Karpas-422 (cell line): ENCODE data around the gene TMEM91. TPM values are rescaled to one million over a fixed set of nuclear protein-coding genes. Genes with fewer than 3 reads are reported as not detected.

Source experiments
- DNase-seq: peaks from one replicate; pipeline ENCODE4 v3.0.0-alpha.2; 2015
- H2AFZ ChIP-seq: fragments of 200-600 bp; sonication (generic); 2 replicates; pipeline ENCODE4 v1.6.1; 2014; ENCODE audit warnings: antibody characterized with exemption, low read length, mixed read lengths
- H3K27ac ChIP-seq: fragments of 200-600 bp; sonication (generic); 2 replicates; pipeline ENCODE4 v1.5.1; 2014; ENCODE audit warnings: mild to moderate bottlenecking, low read length, moderate library complexity
- H3K27me3 ChIP-seq: fragments of 200-600 bp; sonication (generic); 2 replicates; pipeline ENCODE4 v1.6.1; 2014; ENCODE audit warnings: low read length, mixed read lengths
- H3K36me3 ChIP-seq: fragments of 200-600 bp; sonication (generic); 2 replicates; pipeline ENCODE4 v1.6.1; 2014; ENCODE audit warnings: low read length, mixed read lengths; ENCODE audit not compliant: insufficient read depth
- H3K4me1 ChIP-seq: fragments of 200-600 bp; sonication (generic); 2 replicates; pipeline ENCODE4 v1.6.1; 2014; ENCODE audit warnings: mild to moderate bottlenecking, low read length, mixed read lengths
- H3K4me2 ChIP-seq: fragments of 200-600 bp; sonication (generic); 2 replicates; pipeline ENCODE4 v1.6.1; 2014; ENCODE audit warnings: low read length, low read depth, mild to moderate bottlenecking; ENCODE audit not compliant: poor library complexity, severe bottlenecking
- H3K4me3 ChIP-seq: fragments of 200-600 bp; sonication (generic); 2 replicates; pipeline ENCODE4 v1.5.1; 2014; ENCODE audit warnings: mild to moderate bottlenecking, antibody characterized with exemption, low read length, mixed read lengths
- H3K79me2 ChIP-seq: fragments of 200-600 bp; sonication (generic); 2 replicates; pipeline ENCODE4 v1.6.1; 2014; ENCODE audit warnings: mild to moderate bottlenecking, low read length, mixed read lengths
- H3K9ac ChIP-seq: fragments of 200-600 bp; sonication (generic); 2 replicates; pipeline ENCODE4 v1.6.0; 2014; ENCODE audit warnings: low read length
- H3K9me2 ChIP-seq: fragments of 200-600 bp; sonication (generic), shearing (Covaris generic); replicated peaks from 2 replicates; pipeline ENCODE4 v1.6.0; 2014; ENCODE audit warnings: mild to moderate bottlenecking, low read length, moderate library complexity; ENCODE audit not compliant: insufficient read depth
- H3K9me3 ChIP-seq: fragments of 300-700, 200-600 bp; sonication (generic); 2 replicates; pipeline ENCODE4 v1.6.1; 2014; ENCODE audit warnings: low read length, mixed read lengths
- H4K20me1 ChIP-seq: fragments of 200-600 bp; sonication (generic); 2 replicates; pipeline ENCODE4 v1.6.1; 2014; ENCODE audit warnings: mild to moderate bottlenecking, antibody characterized with exemption, low read length, low read depth; ENCODE audit not compliant: insufficient read depth
- total RNA-seq: library from RNA; depleted of rRNA; stranded (reverse); fragments of >200 nt; shearing (Covaris generic); gene quantifications from 2 replicates; pipeline ENCODE4 v1.2.3, GENCODE V29; 2014; ENCODE audit warnings: low replicate concordance

The TMEM91 gene
- total RNA-seq, 1 experiment from 2014 or later: 1.3 TPM

DNA sequence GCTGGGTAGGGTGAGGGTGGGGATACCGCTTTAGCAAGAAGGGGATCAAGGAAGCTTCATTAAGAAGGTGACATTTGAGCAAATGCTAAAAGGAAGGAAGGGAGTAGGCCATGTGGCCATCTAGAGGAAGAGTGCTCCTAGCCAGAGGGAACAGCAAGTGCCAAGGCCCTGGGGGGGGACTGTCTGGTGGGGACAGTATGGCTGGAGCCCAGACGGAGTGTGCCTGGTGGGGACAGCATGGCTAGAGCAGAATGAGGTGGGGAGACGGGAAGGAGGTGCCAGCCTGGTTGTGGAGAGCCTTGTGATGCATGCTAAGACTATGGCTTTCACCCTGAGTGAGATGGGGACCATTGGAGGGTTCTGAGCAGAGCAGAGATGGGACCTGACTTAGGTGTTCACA lies 20.5 kb upstream of the TMEM91 start:
- peaks cover 17% of the 10 kb centered on the region for H3K4me1 ChIP-seq
- H3K36me3 ChIP-seq: 0 out of 2 replicates have a peak, but pooled peaks cover under 1% of the 10 kb centered on the region
- no peak overlapping the region for H3K4me3 ChIP-seq
- no peaks in the 10 kb centered on the region for H3K27me3 ChIP-seq
- peaks cover 9% of the 10 kb centered on the region for H4K20me1 ChIP-seq
- H2AFZ ChIP-seq: no peak overlapping the region
- H3K4me2 ChIP-seq: no peak overlapping the region
- no peak for DNase-seq
- H3K27ac ChIP-seq: no peak overlapping the region
- no peaks in the 10 kb centered on the region for H3K9me3 ChIP-seq
- no peaks in the 10 kb centered on the region for H3K9me2 ChIP-seq
- no peak overlapping the region for H3K9ac ChIP-seq
- peaks cover 35% of the 10 kb centered on the region for H3K79me2 ChIP-seq

DNA sequence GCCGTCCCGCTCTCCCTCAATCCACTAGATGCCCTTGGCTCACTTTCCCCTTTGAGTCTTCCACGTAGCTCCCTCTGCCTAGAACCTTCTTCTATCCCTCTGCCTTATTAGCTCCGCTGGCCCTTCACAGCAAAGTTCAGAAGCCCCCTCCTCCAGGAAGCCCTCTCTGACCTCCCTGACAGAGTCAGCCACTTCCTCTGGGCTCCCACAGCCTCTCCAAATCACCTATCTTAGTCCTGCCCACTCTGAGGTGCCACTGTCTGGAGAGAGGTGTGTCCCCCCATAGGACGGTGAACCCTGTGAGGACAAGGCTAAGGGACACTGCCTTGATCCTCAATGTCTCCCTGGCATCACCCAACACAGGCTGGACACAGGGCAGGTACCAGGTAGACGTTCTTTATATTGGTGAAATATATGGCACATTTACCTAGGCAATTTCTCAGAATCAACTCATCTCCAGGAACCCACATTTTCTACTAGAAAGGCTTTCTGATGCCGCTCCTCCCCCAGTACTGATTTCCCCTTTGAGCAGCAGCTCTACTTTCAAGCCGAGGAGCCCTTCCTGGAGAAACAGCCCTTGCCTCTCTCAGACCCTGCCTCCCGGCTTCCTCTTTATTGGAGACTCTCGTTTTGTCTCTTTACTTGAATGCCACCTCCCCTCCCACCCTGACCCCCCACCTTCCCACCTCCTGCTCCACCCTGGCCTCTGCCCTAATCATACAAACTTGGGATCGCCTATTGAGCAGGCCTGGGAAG lies 19.2 kb upstream of the TMEM91 start:
- peaks cover 8% of the 10 kb centered on the region for H3K4me1 ChIP-seq
- H3K9me2 ChIP-seq: no peaks in the 10 kb centered on the region
- H4K20me1 ChIP-seq: peaks cover 4% of the 10 kb centered on the region; the same call in 1 of the 2 replicates
- no peaks in the 10 kb centered on the region for H3K9me3 ChIP-seq
- DNase-seq: no peak
- H3K36me3 ChIP-seq: no peaks in the 10 kb centered on the region
- H3K27me3 ChIP-seq: no peaks in the 10 kb centered on the region
- H3K9ac ChIP-seq: no peak overlapping the region
- no peak overlapping the region for H3K4me3 ChIP-seq
- H3K27ac ChIP-seq: no peak overlapping the region
- no peak overlapping the region for H3K4me2 ChIP-seq
- H3K79me2 ChIP-seq: peaks cover 22% of the 10 kb centered on the region
- H2AFZ ChIP-seq: no peak overlapping the region

DNA sequence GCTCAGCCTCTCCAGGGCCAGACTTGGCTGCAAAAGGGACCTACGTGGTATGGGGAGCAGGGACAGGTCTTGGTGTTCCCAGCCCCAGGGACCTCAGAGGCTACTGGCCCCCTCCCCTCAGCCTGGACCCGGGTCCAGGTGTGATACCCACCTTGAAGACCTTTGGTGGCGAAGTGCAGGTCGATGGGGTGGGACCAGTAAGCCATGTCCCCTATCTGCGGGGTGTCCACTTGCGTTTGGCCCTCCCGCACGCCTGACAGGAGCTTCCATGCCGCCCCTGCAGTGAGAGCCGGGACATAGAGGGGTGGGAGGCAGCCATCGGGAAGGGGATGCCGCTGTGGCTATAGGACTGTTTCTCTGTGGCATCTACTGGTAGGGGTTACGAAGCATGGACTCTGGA lies 18.6 kb upstream of the TMEM91 start:
- no peaks in the 10 kb centered on the region for H3K9me3 ChIP-seq
- no peak overlapping the region for H3K4me3 ChIP-seq
- no peak overlapping the region for H3K4me2 ChIP-seq
- no peak overlapping the region for H3K9ac ChIP-seq
- H3K27me3 ChIP-seq: no peaks in the 10 kb centered on the region
- 0 out of 2 replicates have a peak, but pooled peaks cover 3% of the 10 kb centered on the region for H4K20me1 ChIP-seq
- DNase-seq: no peak
- H3K27ac ChIP-seq: no peak overlapping the region
- H3K36me3 ChIP-seq: no peaks in the 10 kb centered on the region
- no peaks in the 10 kb centered on the region for H3K9me2 ChIP-seq
- H3K4me1 ChIP-seq: peaks cover 10% of the 10 kb centered on the region
- peaks cover 16% of the 10 kb centered on the region for H3K79me2 ChIP-seq
- no peak overlapping the region for H2AFZ ChIP-seq

DNA sequence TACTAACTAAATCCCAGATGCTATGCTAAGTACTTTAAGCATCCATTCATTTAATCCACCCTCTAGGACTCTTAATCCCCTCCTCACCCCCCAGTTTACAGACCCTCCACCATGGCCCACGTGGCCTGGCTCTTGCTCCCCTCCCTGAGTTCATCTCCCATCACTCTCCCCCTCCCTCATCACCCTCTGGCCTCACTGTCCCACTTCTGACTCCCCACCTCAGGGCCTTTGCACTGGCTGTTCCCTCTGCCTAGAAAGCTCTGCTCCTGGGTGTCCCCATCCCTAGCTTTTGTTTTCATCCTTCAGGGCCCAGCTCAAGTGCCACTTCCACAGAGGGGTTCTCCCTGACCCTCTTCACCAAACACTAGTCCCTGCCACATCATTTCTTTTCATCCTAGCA lies 16.6 kb upstream of the TMEM91 start:
- Histone ChIP-seq H3K4me3 (no peak overlapping the region), H3K27me3 (no peaks in the 10 kb centered on the region), H3K79me2 (peaks cover 12% of the 10 kb centered on the region), H3K36me3 (no peaks in the 10 kb centered on the region), H3K9ac (no peak overlapping the region), H3K27ac (no peak overlapping the region), H3K4me2 (no peak overlapping the region), H3K4me1 (peaks cover 15% of the 10 kb centered on the region), H3K9me2 (no peaks in the 10 kb centered on the region), H2AFZ (no peak overlapping the region), H3K9me3 (no peaks in the 10 kb centered on the region), H4K20me1 (no peaks in the 10 kb centered on the region)
- no peak for DNase-seq

DNA sequence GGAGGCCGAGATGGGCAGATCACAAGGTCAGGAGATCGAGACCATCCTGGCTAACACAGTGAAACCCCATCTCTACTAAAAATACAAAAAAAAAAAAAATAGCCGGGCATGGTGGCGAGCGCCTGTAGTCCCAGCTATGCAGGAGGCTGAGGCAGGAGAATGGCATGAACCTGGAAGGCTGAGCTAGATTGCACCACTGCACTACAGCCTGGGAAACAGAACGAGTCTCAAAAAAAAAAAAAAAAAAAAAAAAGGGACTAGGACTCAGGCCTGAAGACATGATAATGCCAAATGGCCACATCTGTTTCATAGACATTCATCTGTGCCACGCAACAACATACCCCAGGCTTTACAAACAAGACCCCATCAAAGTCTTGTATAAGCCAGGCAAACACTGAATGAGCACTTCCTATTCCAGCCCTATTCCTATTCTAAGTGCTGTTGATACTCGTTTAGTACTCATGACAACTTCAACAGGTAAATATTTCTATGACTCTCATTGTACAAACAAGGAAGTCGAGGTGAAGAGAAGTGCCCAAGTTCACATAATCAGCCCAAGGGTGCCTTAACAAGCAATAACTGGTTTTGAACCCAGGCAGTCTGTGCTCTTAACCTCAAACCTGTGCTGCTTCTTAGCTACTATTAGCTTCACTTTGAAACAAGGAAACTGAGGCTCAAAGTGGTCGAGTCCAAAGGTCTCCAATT lies 14.0 kb upstream of the TMEM91 start:
- Histone ChIP-seq H3K4me3 (no peak overlapping the region), H3K4me1 (peaks cover 18% of the 10 kb centered on the region), H3K27me3 (no peaks in the 10 kb centered on the region), H2AFZ (no peak overlapping the region), H4K20me1 (no peaks in the 10 kb centered on the region), H3K9ac (no peak overlapping the region), H3K9me3 (no peaks in the 10 kb centered on the region), H3K9me2 (no peaks in the 10 kb centered on the region), H3K79me2 (peaks cover 28% of the 10 kb centered on the region), H3K36me3 (no peaks in the 10 kb centered on the region), H3K4me2 (peak overlapping the region; percentile 6), H3K27ac (no peak overlapping the region)
- no peak for DNase-seq

DNA sequence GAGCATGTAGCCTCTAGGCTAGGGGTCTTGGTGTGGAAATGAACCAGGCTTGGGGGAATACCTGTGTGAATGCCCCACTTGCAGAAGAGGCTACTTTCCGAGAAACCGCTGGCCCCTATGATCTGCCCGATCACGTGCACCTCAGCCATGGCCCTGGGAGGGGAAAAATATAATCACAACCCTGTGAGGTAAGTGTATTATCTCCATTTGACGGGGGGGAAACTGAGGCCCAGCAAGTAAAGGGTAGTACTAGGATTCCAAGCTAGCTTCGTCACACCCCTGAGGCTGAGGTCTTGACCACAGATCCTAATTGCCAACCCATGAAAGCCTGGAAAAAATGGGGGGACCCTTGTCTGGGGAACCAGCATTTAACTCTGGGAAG lies 13.0 kb upstream of the TMEM91 start:
- H3K9me3 ChIP-seq: no peaks in the 10 kb centered on the region
- no peaks in the 10 kb centered on the region for H3K36me3 ChIP-seq
- H3K9me2 ChIP-seq: no peaks in the 10 kb centered on the region
- H2AFZ ChIP-seq: peak overlapping the region; percentile 60; the same call in 1 of the 2 replicates
- no peaks in the 10 kb centered on the region for H3K27me3 ChIP-seq
- H3K4me2 ChIP-seq: peak overlapping the region; percentile 94
- no peak for DNase-seq
- H4K20me1 ChIP-seq: no peaks in the 10 kb centered on the region
- peak overlapping the region; percentile 92 for H3K4me3 ChIP-seq
- peaks cover 32% of the 10 kb centered on the region for H3K79me2 ChIP-seq
- H3K9ac ChIP-seq: peak overlapping the region; percentile 90
- peak overlapping the region; percentile 89; the same call in 1 of the 2 replicates for H3K27ac ChIP-seq
- H3K4me1 ChIP-seq: peaks cover 24% of the 10 kb centered on the region

DNA sequence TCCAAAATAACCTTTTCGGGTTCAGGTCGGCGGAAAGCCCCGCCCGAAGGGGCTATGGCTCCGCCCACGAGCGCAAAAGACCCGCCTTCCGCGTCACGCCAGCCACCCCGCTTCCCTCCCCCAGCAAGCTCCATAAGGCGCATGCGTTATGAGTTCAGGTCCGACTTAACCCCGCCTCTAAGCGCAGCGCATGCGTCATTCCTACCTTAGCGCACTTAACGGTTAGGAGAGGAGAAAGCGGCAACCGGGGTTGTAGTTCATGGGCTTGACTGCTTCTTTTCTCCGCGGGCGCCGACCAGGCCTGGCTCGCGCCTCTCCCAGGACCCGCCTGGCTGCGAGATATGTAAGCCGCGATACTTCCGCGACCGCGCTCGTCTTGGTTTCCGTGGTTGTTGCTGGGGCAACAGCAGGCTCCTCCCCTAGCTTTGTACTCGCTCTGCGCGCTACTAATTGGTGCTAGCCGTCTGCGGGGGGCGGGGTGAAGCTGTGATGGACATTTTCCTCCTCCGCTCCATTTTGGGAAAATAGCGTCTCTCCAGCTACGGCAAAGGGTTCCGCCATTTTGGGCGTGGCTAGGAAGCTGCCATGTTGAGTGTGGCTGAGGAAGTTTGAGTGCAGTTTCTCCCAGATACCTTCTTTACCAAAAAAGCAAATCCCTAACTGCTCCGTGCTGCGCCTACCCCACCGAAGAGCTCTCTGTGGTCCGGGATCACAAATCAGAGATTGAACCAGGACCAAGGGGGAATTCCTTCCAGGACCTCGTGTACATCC lies 12.4 kb upstream of the TMEM91 start, which contains the start of gene B9D2:
Gene B9D2, minus strand, starts transcription at position 397 of the 771 bp plus-strand sequence. CDS start 630 bp downstream, outside the sequence.
- Histone ChIP-seq H3K9me2 (no peaks in the 10 kb centered on the region), H3K27ac (peak within 1 kb of the TSS; percentile 89), H4K20me1 (no peaks in the 10 kb centered on the region), H3K9me3 (no peaks in the 10 kb centered on the region), H3K4me3 (peak within 1 kb of the TSS; percentile 92), H3K36me3 (no peaks in the 10 kb centered on the region), H3K79me2 (peaks cover 32% of the 10 kb centered on the region), H3K27me3 (no peaks in the 10 kb centered on the region), H3K9ac (peak within 1 kb of the TSS; percentile 90), H3K4me1 (peaks cover 24% of the 10 kb centered on the region), H2AFZ (peak within 1 kb of the TSS; percentile 92), H3K4me2 (peak within 1 kb of the TSS; percentile 94)
- DNase-seq: peak; percentile 99
